A549 (cell line): ENCODE measurements around the gene ELF2.

ENCODE experiments used
- BHLHE40 ChIP-seq: IDR thresholded peaks from 2 replicates; pipeline ENCODE4 v1.6.1; 2012; ENCODE audit warnings: low read depth, low read length, inconsistent platforms
- CHD2 ChIP-seq: fragments of 150-350 bp; IDR thresholded peaks from 2 replicates; pipeline ENCODE4 v1.6.1; 2014; ENCODE audit warnings: low read length; ENCODE audit not compliant: partially characterized antibody
- CTCF ChIP-seq: fragments of >200 bp; sonication (Bioruptor Twin); formaldehyde crosslinking; IDR thresholded peaks from 3 replicates; pipeline ENCODE4 v1.5.1; 2016
- EP300 ChIP-seq, 2 experiments: fragments of >200 bp; sonication (Bioruptor Twin); formaldehyde crosslinking; IDR thresholded peaks; 2 replicates in 1 of 2; 3 replicates in 1 of 2; pipeline ENCODE4 v1.6.1; 2016 to 2017
- HDAC2 ChIP-seq: fragments of 200-600 bp; sonication (generic); IDR thresholded peaks from 2 replicates; pipeline ENCODE4 v1.6.1; 2016
- JUN ChIP-seq, 2 experiments: fragments of >200 bp; sonication (Bioruptor Twin); formaldehyde crosslinking; IDR thresholded peaks; 2 replicates in 1 of 2; 3 replicates in 1 of 2; pipeline ENCODE4 v1.6.1; 2016 to 2017
- MAZ ChIP-seq: fragments of 150-350 bp; IDR thresholded peaks from 2 replicates; pipeline ENCODE4 v1.6.1; 2014; ENCODE audit warnings: antibody characterized with exemption, low read depth, low read length, borderline replicate concordance
- NR3C1 ChIP-seq: fragments of >200 bp; sonication (Bioruptor Twin); formaldehyde crosslinking; IDR thresholded peaks from 3 replicates; pipeline ENCODE4 v1.6.1; 2017
- POLR2A ChIP-seq: IDR thresholded peaks from 2 replicates; pipeline ENCODE4 v1.6.1; 2012; ENCODE audit warnings: mild to moderate bottlenecking, low read length
- RAD21 ChIP-seq, 2 experiments: fragments of >200 bp in 1 of 2; sonication (Bioruptor Twin) in 1 of 2; formaldehyde crosslinking in 1 of 2; IDR thresholded peaks in 1 of 2; conservative IDR thresholded peaks in 1 of 2; 2 replicates in 1 of 2; 3 replicates in 1 of 2; pipeline ENCODE4 v1.6.1; 2012 to 2018; ENCODE audit warnings: inconsistent platforms in 1 of 2
- RFX5 ChIP-seq: fragments of 450-650 bp; IDR thresholded peaks from 2 replicates; pipeline ENCODE4 v1.7.1; 2014; ENCODE audit warnings: antibody characterized with exemption, mild to moderate bottlenecking, moderate library complexity
- TF ChIP-seq, protein P1 (sequence below): fragments of 450-650 bp; IDR thresholded peaks from 2 replicates; pipeline ENCODE4 v1.6.1; 2014; ENCODE audit warnings: antibody characterized with exemption
- TF ChIP-seq, protein P2 (sequence below): fragments of 150-350 bp; IDR thresholded peaks from 2 replicates; pipeline ENCODE4 v1.6.1; 2014; ENCODE audit warnings: low read depth, mild to moderate bottlenecking, low read length
- TF ChIP-seq, protein P3 (sequence below): IDR thresholded peaks from 2 replicates; pipeline ENCODE4 v1.6.1; 2012

DNA sequence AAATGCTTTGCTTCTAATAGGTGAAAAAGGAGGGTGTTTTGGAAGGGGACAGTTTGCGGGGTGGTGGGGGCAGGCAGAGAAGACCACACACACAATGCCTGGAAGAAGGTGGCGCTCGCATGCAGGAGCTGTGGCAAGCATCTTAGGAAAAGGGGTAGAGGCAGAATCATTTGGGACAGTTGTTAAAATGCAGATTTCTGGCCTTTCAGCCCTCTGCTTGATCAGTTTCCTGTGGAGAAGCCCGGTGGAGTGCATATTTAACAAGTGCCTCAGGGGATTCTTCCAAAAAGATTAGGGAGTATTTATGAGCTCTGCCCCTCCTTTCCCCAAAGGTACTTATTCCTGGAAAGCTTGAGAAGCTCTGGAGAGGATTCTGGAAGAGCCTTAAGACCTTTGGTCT, 156.6 kb downstream of the ELF2 start:
- TF ChIP-seq CTCF = no peak
- TF ChIP-seq POLR2A = no peak
- no peak for TF ChIP-seq EP300 (IDR thresholded peaks at IDR 0.05)
- no peak for TF ChIP-seq HDAC2
- no peak for TF ChIP-seq JUN (IDR thresholded peaks at IDR 0.05)
- TF ChIP-seq RFX5 = no peak
- TF ChIP-seq RAD21 (conservative IDR thresholded peaks at IDR 0.05 in 1 of 2, IDR thresholded peaks at IDR 0.05 in 1 of 2) = no peak
- no peak for TF ChIP-seq CHD2
- TF ChIP-seq NR3C1 = no peak
- TF ChIP-seq, protein P1, sequence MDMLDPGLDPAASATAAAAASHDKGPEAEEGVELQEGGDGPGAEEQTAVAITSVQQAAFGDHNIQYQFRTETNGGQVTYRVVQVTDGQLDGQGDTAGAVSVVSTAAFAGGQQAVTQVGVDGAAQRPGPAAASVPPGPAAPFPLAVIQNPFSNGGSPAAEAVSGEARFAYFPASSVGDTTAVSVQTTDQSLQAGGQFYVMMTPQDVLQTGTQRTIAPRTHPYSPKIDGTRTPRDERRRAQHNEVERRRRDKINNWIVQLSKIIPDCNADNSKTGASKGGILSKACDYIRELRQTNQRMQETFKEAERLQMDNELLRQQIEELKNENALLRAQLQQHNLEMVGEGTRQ = no peak
- TF ChIP-seq, protein P2, sequence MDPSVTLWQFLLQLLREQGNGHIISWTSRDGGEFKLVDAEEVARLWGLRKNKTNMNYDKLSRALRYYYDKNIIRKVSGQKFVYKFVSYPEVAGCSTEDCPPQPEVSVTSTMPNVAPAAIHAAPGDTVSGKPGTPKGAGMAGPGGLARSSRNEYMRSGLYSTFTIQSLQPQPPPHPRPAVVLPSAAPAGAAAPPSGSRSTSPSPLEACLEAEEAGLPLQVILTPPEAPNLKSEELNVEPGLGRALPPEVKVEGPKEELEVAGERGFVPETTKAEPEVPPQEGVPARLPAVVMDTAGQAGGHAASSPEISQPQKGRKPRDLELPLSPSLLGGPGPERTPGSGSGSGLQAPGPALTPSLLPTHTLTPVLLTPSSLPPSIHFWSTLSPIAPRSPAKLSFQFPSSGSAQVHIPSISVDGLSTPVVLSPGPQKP = no peak
- TF ChIP-seq, protein P3, sequence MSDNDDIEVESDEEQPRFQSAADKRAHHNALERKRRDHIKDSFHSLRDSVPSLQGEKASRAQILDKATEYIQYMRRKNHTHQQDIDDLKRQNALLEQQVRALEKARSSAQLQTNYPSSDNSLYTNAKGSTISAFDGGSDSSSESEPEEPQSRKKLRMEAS = no peak
- no peak for TF ChIP-seq BHLHE40
- TF ChIP-seq MAZ = no peak
